HG03460 (cell line): ENCODE results near the gene RUNX3.

Source experiments
- ATAC-seq: cut with Tn5 transposase; IDR thresholded peaks from one replicate; pipeline ENCODE4 v1.9.1; 2021; ENCODE audit not compliant: unreplicated experiment

The RUNX3 gene

DNA sequence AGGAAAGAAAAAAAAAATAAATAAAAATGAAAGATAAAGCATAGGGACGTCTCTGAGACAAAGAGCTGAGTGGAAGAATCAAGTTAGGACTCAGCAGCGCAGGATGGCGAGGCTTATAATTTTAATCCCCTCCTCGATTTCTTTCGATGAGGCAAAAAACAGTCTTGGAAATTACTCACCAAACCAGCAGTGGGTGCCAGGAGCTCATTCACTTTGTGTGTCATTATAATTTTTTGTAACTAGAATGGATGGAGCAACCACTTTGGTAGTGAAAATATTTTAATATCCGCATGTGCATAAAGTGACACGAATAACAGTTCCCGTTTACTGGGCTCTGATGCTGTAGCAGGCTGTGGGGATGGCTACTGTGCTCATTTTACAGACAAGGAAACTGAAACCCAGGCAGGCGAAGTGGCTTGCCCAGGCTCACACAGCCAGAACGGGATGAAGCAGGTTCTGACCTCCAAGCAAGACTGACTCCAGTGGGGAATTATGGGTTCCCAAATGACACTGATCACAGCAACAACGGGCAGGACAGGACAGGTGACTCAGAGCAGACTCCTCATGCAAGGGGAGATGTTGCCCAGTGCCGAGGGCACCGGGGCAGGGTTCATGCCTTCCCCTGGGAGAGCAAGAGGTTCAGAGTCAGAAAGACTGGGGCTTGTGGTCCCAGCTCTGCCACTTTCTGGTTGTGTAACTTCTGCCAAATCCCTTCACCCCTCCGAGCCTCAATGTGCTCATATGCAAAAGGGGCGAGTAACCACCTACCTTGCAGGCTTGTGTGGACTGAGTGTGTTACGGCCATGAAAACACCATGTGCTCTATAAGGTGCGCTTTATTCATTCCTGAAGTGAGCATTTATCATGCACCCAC, 63.6 kb downstream of the RUNX3 start:
- ATAC-seq, result no peak

DNA sequence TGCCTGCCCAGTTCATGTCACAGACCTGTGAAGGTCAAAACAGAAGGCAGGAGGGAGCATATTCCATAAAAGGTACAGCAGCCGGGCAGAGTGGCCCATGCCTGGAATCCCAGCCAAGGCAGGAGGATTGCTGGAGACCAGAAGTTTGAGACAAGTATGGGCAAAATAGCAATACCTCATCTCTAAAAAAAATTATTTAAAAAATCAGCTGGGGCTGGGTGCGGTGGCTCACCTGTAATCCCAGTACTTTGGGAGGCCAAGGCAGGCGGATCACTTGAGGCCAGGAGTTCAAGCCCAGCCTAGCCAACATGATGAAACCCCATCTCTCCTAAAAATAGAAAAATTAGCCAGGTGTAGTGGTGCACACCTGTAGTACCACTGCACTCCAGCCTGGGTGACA, 64.5 kb downstream of the RUNX3 start:
- ATAC-seq, result no peak

DNA sequence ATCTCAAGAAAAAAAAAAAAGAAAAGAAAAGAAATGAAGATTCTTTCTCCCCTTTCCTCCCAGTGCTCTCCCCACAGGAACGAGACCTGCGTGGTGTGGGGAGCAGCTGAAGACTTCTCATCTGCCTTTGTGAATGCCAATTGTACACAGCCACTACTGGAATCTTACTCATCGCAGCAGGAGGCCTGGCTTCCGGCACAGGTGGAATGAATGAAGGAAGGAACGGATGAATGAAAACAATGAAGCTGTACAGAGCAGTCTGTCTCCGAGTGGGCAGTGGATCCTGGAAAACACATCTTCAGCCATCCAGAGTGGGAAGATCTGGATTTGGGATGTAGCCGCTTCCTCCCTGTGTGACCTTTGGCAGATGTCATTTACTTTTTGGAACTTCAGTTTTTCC, 64.9 kb downstream of the RUNX3 start:
- ATAC-seq, result no peak

DNA sequence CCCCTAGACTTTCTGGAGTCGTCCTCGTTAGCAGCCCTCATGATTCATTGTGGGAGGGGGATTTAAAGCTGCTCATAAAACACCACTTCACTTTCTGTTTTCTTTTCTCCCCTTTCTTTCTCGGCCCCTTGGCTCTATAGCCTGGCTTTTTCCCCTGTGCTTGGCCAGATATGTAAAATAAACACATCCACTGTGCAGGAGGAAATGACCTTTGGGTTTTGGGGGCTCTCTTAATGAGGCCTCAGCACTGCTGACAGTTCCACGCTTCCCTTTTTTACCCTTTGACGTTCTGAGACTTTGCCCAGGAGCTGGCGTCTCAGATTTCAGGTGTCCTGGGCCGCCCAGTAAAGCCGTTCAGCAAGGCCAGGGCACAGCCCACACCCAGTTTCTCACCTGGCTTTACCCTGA, 65.7 kb downstream of the RUNX3 start:
- no peak for ATAC-seq

DNA sequence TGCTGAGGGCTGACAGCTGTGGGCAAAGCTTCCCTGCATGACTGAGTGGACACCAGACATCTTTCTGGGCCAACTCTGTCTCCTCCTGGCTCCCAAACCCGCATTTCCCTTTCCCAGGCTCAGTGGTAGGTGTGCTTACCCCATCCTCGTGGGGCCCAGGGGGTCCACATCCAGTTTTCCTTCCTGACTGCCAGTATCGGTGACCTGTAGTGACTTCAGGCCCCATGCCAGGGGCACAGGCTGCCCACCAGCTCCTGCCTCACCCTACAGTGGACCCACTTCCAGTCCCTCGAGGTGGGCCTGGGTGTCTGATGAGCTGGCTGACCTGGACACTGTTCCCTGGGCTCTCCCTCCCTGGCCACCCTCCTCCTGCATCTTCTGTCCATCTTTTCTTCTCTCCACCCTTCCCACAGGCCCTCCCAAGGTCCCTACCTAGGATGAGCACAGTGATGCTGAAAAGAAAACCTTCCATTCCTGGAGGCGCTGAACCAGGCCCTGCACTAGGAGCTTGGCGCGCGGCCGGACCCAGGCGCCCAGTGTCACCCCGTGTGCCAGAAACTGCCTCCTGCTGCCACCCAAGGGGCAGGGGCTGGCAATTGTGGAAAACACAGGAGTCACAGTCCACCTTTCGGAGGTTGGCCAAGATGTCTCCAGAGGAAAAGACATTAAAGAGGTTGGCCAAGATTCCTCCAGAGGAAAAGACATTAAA, 67.1 kb downstream of the RUNX3 start:
- ATAC-seq, result no peak

DNA sequence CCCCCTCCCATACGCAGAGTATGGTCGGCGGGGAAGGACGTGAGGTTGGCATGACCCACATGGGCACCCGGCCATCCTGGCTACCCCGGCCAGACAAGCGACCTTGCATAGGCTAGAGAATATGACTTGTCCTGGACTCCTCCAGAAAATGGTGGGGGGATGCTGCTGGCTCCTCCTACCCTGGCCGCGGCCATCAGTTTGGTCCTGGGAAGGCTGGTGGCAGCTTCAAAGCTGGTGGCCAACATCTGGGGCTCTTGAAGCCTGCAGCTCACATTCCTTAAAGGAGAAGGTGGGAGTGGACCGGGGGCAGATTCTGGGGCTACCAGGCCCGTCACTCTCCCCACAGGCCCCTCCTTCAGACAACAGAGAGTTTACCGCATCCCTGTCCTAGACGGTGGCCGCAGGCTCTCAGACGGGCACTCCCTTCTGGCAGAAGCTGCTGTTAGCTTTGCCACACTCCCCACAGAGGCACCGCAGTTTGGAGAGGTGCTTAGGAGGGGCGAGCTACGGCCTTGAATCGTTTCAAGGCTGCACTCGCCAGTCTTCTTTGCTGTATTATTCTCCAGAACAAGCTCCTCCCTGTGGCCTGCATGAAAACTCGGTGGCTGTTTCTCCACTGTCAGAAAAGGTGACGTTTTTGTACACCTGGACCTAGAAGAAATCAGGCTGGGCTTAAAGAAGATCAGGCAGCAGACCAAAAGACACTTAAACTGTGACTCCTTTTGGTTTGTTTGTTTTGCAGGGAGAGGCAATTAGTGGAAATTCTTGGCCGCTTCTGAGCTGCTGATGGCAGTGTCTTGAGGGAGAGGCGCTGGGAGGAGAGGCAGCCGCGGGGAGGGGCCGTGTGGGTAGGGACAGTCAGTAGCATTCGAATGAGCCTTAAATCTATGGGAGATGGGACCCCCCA, 68.0 kb downstream of the RUNX3 start:
- no peak for ATAC-seq

DNA sequence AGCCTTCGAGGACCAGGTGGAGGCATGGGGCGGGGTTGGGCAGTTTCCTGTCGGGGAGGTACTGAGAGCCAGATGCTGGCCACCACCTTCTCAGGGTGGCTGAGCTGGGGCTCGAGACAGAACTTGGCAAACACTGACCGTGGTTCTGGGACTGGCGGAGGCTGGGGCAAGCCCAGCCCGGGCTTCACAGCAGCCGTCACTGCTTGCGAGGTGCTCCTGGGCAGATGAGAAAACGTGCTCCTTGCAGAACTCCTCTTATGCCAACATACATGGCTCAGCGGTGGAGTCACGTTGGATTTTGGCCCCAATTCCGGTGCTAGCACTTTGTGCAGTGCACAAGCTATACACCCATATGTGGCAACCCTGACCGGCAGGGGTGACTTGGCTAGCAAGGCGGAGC, 69.2 kb downstream of the RUNX3 start:
- ATAC-seq, result no peak

DNA sequence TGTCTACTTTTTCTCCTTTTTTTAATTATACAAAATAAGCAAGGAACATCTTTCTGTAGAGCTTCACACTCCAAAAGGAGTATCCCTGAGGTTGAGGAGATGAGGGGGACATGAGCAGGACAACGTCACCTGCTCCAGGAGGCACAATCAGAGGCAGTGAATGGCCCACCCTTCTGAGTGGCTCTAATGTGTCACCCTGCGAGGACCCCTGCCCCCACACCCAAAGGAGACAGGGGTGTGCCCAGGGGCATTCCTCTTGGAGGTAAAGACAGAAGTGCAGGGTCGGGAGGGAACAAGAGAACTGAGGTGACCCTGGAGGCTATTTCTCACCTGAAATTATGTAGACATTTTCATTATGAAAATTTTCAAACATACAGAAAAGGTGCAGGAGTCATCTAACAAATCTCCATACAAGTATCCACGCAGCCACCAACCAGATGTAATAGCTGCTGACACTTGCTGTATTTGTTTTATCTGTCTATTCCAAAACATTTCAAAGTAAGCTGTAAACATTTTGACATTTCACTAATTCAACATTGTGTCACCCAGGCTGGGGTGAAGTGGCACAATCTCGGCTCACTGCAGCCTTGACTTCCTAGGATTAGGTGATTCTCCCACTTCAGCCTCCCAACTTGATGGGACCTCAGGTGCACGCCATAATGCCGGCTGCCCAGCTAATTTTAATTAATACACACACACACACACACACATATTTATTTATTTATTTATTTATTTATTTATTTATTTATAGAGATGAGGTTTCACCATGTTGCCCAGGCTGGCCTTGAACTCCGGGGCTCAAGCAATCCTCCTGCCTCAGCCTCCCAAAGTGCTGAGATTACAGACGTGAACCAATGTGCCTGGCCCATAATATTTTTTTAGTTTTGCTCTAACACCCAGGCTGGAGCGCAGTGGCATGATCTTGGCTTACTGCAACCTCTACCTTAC, 70.7 kb downstream of the RUNX3 start:
- ATAC-seq, result no peak

DNA sequence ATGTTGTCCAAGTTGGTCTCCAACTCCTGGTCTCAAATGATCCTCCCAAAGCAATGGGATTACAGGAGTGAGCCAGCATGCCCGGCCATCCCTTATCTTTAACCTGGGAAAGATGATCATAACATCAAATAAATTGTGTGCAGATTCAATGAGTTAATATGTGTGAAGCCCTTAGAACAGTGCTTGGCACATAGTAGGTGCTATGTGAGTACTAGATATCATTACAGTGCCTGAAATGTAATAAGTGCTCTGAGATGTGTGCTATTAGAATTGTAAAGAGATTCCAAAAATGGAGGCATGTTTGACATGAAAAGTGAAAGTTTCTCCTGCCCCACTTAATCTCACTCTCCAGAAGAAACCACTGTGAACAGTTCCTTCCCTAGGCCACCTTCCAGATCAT, 71.8 kb downstream of the RUNX3 start:
- ATAC-seq, result no peak

DNA sequence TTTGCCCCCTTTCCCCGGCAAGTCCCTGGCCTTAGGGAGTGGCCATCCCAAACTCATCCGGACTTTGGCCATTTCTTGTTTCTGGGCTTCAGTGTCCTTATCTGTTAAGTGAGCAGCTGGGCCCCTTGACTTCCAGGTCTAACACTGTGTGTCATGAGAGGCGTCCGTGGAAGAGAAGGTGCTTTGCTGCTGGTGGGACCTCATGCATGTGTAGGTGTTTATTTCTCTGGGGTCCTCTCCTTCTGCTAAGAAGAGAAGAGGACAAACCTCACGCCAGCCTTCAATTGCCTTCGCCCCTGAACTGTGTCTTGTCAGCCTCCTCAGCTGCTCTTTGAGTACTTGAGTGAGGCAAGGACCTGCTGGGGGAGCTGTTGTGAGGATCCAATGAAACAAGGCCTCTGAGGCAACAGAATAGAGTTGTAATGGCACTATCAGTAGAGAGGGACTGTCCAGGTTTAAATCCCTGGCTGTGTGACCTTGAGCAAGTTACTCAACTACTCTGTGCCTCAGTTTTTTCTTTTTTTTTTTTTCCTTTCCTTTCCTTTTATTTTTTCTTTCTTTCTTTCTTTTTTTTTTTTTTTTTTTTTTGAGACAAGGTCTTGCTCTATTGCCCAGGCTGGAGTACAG, 72.5 kb downstream of the RUNX3 start:
- no peak for ATAC-seq

DNA sequence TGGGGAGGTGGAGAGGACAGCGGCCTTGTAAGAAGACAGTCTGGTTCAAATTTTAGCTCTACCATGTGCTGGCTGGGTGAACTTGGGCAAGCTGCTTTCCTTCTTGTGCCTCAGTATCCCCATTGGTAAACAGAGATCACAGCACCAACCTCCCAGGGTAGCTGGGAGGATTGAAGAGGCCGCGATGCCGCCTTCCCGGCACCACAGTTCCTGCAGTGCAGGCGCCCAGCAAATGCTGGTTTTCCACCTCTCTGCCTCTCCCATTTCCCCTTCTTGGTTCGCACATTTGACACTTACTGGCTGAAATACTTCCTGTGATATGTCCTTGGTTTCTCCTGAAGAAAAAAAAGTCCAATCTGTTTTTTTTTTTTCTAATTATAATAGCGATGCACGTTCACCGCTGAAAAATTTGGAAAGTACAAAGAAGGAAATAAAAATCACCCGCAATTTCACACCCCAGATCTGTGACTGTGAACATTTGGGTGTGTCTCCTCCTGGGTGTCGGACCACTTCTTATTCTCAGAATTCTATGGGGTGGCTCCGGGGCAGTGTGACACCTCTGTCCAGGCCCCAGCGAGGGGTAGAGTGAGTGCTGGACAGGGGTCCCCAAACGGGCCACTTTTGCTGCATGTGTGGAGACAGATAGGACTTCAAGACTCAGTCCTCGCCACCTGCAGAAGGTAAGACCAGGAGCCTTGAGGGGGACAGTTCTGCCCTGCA, 73.1 kb downstream of the RUNX3 start:
- no peak for ATAC-seq

DNA sequence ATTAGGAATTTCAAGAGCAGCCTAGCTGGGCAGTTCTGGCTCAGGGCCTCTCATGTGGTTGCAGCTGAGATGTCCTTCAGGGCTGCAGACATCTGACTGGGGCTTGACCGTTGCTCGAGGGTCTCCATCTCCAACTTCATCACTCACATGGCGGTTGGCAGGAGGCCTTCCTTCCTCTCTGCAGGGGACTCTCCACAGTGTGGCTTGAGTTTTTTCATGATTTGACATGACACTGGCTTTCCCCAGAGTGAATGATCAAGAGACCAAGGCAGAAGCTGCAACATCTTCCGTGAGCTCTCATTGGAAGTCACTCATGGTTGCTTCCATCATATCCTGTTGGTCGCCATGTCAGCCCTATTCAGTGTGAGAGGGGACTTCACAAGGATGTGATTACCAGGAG, 74.6 kb downstream of the RUNX3 start:
- no peak for ATAC-seq

DNA sequence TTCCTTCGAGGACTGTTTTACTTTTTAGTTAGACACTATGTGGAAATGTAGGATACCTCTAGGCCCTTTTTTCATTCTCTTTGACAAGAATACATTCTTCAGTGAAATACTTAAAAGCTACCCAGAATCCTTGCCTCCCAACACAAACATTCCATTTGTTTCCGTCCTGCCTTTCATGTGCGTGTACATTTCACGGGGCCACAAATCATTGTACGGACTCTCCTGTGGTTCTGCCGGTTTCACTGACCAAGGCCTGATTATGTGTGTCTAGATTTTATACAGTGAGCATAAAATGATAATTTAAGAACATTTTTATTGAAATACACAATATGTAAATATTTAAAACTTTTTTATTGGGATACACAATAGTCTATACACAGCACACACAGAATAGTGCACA, 76.4 kb downstream of the RUNX3 start:
- ATAC-seq, result no peak

DNA sequence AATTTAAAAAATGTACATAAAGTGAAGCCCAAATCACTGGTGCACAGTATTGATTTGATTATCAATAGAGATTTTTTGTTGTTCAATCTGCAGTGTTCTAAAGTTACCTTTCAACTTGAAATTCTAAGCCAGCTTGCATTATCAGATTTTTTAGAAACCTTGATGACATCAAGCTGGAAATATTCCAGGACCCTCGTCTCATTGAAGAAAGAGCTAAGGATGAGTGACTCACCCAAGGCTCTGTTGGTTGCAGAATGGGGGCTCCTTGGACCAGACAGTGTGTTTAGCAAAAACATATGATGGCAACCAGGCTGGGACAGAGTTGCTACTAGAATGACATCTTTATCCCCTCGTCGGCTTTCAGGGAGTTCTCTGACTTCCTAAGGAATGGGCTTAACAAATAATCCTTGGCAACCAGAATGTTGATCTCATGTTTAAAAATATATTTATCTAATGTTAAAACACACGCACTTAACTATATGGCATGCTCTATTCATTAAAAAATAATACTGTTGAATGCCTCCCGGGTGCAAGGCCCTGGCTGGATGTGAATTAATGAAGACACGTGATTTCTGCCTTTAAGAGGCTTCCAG, 79.7 kb downstream of the RUNX3 start:
- no peak for ATAC-seq

DNA sequence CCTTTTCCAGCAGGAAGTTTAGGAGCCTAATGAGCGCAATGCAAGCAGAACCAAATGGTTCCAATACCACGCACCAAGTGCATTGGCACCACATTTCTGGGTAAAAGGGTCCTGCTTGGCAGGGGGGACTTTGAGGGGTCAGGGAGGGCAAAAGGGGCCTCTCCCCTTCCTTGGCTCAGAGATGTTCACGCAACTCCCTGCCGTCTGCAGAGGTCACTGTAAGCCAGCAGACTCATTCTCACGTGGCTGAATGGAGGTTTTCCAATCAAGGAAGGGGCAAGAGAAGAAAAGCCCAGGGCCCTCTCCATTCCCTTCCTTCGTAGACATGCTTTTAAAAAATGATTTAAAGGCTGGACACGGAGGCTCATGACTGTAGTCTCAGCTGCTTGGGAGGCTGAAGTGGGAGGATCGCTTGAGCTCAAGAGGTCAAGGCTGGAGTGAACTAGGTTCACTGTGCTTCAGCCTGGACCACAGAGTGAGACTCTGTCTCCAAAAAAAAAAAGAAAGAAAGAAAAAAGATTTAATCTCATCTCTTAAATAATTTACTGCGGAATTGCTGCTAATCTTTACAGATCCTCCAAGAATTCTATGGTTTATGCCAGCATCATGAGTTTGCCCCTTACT, 80.3 kb downstream of the RUNX3 start:
- no peak for ATAC-seq
